Fibroblast of lung (primary cell): Measurements from ENCODE around the gene GPR84. TPM values are rescaled to one million over a fixed set of nuclear protein-coding genes. Genes with fewer than 3 reads are reported as not detected.

Experiments
- DNase-seq, 2 donors: peaks; one replicate each; pipeline versions ENCODE4 v3.0.0 to v3.0.0-alpha.2; 2010; ENCODE audit warnings: low read depth in 2 of 2
- H2AFZ ChIP-seq: 2 replicates; pipeline ENCODE4 v1.5.1; 2012; ENCODE audit warnings: low read length, control low read depth, inconsistent platforms
- H3K27ac ChIP-seq: 2 replicates; pipeline ENCODE4 v1.5.1; 2011; ENCODE audit warnings: low read length, control low read depth; ENCODE audit not compliant: insufficient read depth
- H3K27me3 ChIP-seq: 2 replicates; pipeline ENCODE4 v1.5.1; 2011; ENCODE audit warnings: mild to moderate bottlenecking, low read length; ENCODE audit not compliant: control insufficient read depth, insufficient read depth
- H3K36me3 ChIP-seq: 2 replicates; pipeline ENCODE4 v1.5.1; 2011; ENCODE audit warnings: low read length; ENCODE audit not compliant: control insufficient read depth, insufficient read depth
- H3K4me1 ChIP-seq: 2 replicates; pipeline ENCODE4 v1.5.1; 2011; ENCODE audit warnings: low read length; ENCODE audit not compliant: control insufficient read depth, insufficient read depth; ENCODE audit errors: extremely low read depth
- H3K4me2 ChIP-seq: 2 replicates; pipeline ENCODE4 v1.5.1; 2011; ENCODE audit warnings: low read length, control low read depth; ENCODE audit not compliant: insufficient read depth; ENCODE audit errors: extremely low read depth
- H3K4me3 ChIP-seq, 4 experiments: fragments of 200-600 bp in 1 of 4; sonication (generic) in 1 of 4; replicated peaks in 1 of 4; 2 replicates each; pipeline ENCODE4 v1.5.1; 2011 to 2016; ENCODE audit warnings: low read length in 4 of 4, low read depth in 3 of 4, mild to moderate bottlenecking in 3 of 4, control low read depth in 2 of 4, inconsistent platforms in 1 of 4, mixed read lengths in 1 of 4; ENCODE audit not compliant: insufficient read depth in 1 of 4; ENCODE audit errors: control extremely low read depth in 1 of 4
- H3K79me2 ChIP-seq: 2 replicates; pipeline ENCODE4 v1.5.1; 2012; ENCODE audit warnings: mild to moderate bottlenecking, low read length, inconsistent platforms; ENCODE audit not compliant: control insufficient read depth, insufficient read depth
- H3K9ac ChIP-seq: 2 replicates; pipeline ENCODE4 v1.5.1; 2011; ENCODE audit warnings: mild to moderate bottlenecking, low read length, control low read depth; ENCODE audit not compliant: insufficient read depth
- H3K9me3 ChIP-seq: 2 replicates; pipeline ENCODE4 v1.5.1; 2012; ENCODE audit warnings: low read depth, low read length; ENCODE audit not compliant: control insufficient read depth, insufficient read depth
- H4K20me1 ChIP-seq: 2 replicates; pipeline ENCODE4 v1.5.1; 2011; ENCODE audit warnings: low read length; ENCODE audit not compliant: control insufficient read depth, insufficient read depth; ENCODE audit errors: extremely low read depth
- CTCF ChIP-seq, 2 donors: IDR thresholded peaks in 1 of 2; conservative IDR thresholded peaks in 1 of 2; 1 replicate in 1 of 2; 2 replicates in 1 of 2; pipeline ENCODE4 v1.5.1; 2011 to 2012; ENCODE audit warnings: low read length in 2 of 2, control low read depth in 1 of 2, inconsistent platforms in 1 of 2, low read depth in 1 of 2, mild to moderate bottlenecking in 1 of 2
- EZH2 ChIP-seq: IDR thresholded peaks from 2 replicates; pipeline ENCODE4 v1.5.1; 2012; ENCODE audit warnings: low read length, control low read depth, mild to moderate bottlenecking; ENCODE audit errors: missing control alignments
- polyA plus RNA-seq, 2 donors: library from polyadenylated mRNA; depleted of rRNA in 1 of 2; stranded (reverse) in 1 of 2; unstranded in 1 of 2; fragments of >200 nt; gene quantifications; 2 replicates each; pipeline ENCODE4 v1.2.1, GENCODE V29; 2011 to 2012; ENCODE audit warnings: missing spikeins in 1 of 2
- total RNA-seq: library from RNA; depleted of rRNA; stranded (reverse); fragments of >200 nt; gene quantifications from 2 replicates; pipeline ENCODE4 v1.2.1, GENCODE V29; 2014

GPR84 gene
- total and polyA plus RNA-seq, 2 donors (not counting 1 experiment from before 2014, with no cell fraction given), result 0.03 TPM; not detected in 1

- no peak for DNase-seq
- Histone ChIP-seq H4K20me1 (no peaks in the 10 kb centered on the region), H3K4me2 (no peak overlapping the region), H3K27ac (no peak overlapping the region), H3K9me3 (no peaks in the 10 kb centered on the region), H2AFZ (no peak overlapping the region), H3K9ac (no peak overlapping the region), H3K27me3 (no peaks in the 10 kb centered on the region), H3K4me1 (peaks cover 18% of the 10 kb centered on the region), H3K4me3 (no peak overlapping the region), H3K79me2 (peaks cover 19% of the 10 kb centered on the region), H3K36me3 (peaks cover 10% of the 10 kb centered on the region)
- no peak for TF ChIP-seq CTCF (conservative IDR thresholded peaks at IDR 0.05 in 1 of 2, IDR thresholded peaks at IDR 0.05 in 1 of 2; ENCODE audit: low read depth in 1 of 2, low read length in 2 of 2)
Measured at GRCh38 chr12:54340846-54341245, 23.4 kb downstream of the GPR84 start.

- peak; percentile 34 to 82 for DNase-seq
- TF ChIP-seq EZH2 (no peak), CTCF (conservative IDR thresholded peaks at IDR 0.05 in 1 of 2, IDR thresholded peaks at IDR 0.05 in 1 of 2; ENCODE audit: low read depth in 1 of 2, low read length in 2 of 2) (no peak)
- Histone ChIP-seq H3K9me3 (no peaks in the 10 kb centered on the region), H3K27ac (no peak overlapping the region), H3K9ac (no peak overlapping the region), H3K4me2 (no peak overlapping the region), H3K4me3 (no peak overlapping the region), H3K27me3 (no peaks in the 10 kb centered on the region), H4K20me1 (no peaks in the 10 kb centered on the region), H3K4me1 (peaks cover 18% of the 10 kb centered on the region), H3K79me2 (peaks cover 21% of the 10 kb centered on the region), H3K36me3 (peaks cover 6% of the 10 kb centered on the region), H2AFZ (no peak overlapping the region)
Measured at GRCh38 chr12:54338698-54339296, 25.5 kb downstream of the GPR84 start.

DNA sequence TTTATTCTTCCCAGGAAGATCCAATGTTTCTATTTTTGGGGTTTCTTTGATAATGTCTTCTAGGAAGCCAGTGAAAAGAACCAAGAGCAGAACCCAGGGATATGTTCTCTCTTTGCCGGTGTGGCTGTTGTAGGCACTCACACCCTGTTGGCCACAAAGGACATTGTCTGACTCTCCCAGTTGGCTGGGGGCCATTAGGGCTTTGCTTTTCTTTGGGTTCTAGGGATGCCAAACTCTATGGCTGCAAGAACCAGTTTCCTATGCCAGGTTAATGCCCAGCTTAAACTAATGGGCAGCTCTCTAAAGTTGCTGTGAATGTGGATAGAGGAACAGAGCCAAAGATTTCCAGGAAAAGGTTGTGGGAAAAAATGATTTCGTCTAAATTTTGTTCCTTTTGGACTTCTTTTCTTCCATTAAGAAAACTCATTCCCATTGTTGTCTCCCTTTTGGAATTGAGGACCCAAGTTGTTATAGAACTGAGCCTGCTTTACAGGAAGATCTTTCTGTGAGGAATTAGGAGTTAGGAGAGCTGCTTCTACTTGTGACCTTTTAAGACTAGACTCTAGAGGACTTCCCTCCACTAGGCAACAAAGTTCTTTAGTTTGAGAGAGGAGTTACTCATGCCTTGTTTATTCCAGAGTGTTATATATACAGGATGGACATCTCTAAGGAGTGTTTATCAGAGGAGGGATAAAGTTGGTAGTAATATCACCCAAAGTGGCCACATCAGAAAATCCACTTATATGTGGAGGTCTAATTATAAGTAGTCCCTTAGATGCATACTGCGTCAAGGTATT is 26.2 kb downstream of the GPR84 start:
- H3K9ac ChIP-seq, result no peak overlapping the region
- no peak overlapping the region for H3K27ac ChIP-seq
- peak overlapping the region; percentile 23 for H3K4me2 ChIP-seq
- peaks cover 2% of the 10 kb centered on the region for H3K36me3 ChIP-seq
- no peaks in the 10 kb centered on the region for H4K20me1 ChIP-seq
- H3K79me2 ChIP-seq, result peaks cover 26% of the 10 kb centered on the region
- no peaks in the 10 kb centered on the region for H3K9me3 ChIP-seq
- H3K4me3 ChIP-seq, result no peak overlapping the region
- H2AFZ ChIP-seq, result no peak overlapping the region
- DNase-seq, result no peak
- no peaks in the 10 kb centered on the region for H3K27me3 ChIP-seq
- TF ChIP-seq CTCF (conservative IDR thresholded peaks at IDR 0.05 in 1 of 2, IDR thresholded peaks at IDR 0.05 in 1 of 2; ENCODE audit: low read depth in 1 of 2, low read length in 2 of 2) (no peak), EZH2 (no peak)
- H3K4me1 ChIP-seq, result peaks cover 18% of the 10 kb centered on the region
